ENCODE measurements around the gene OSBPL10. TPM values are rescaled to one million over a fixed set of nuclear protein-coding genes. Genes with fewer than 3 reads are reported as not detected.

The OSBPL10 gene
- total and polyA plus RNA-seq, 7 donors = 0.75 to 4.6 (median 2.3) TPM

DNA sequence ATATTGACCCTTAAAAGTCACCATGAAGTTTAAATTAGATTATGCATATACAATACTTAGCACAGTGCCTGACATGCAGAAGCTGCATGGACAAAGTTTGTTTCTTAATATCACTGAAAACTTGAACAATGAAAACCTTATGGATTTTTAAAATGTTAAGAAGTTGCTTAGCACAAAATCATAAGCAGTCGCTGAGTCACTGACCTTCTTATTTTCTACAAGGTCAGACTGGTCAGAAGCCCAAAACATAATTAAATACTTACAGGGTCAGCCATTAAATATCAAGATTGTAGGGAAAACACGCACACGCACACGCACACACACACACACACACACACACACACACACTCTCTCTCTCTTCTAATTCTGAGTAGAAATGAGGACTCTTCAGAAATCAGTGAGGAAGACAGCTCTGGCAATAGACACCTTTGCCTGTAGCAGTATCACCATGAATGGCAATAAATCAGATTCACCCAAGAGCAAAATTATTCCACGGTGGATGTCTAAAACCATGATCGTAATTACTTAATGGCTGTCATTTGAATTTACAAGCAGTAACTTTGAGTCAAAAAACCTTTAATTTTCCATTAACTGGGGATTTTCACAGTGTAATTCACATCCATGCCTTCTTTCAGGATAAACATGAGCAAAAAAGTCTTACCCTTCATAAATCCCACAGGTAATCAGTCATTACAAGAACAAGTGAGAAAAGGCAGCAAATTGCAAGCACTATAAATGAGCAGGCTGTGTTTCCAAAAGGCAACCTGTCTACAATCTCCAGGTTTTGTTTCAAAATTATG lies 147.5 kb downstream of the OSBPL10 start:
- 50 to 69% (median 58%) methylated on average over 6 of the region's 6 CpGs for WGBS, 3 donors
- intact Hi-C loops (cut with DNase I) = no loop called here
- Histone ChIP-seq H3K27ac (no peak overlapping the region), H3K9me3 (no peaks in the 10 kb centered on the region), H3K36me3 (ENCODE audit: insufficient read depth in 1 of 2, low read depth in 1 of 2) (no peaks in the 10 kb centered on the region), H3K4me3 (no peak overlapping the region), H3K27me3 (ENCODE audit: insufficient read depth in 3 of 3, low read length in 2 of 3) (no peaks in the 10 kb centered on the region), H3K4me1 (no peaks in the 10 kb centered on the region)
- ATAC-seq (no peak), DNase-seq (no peak)
- TF ChIP-seq, protein P1, sequence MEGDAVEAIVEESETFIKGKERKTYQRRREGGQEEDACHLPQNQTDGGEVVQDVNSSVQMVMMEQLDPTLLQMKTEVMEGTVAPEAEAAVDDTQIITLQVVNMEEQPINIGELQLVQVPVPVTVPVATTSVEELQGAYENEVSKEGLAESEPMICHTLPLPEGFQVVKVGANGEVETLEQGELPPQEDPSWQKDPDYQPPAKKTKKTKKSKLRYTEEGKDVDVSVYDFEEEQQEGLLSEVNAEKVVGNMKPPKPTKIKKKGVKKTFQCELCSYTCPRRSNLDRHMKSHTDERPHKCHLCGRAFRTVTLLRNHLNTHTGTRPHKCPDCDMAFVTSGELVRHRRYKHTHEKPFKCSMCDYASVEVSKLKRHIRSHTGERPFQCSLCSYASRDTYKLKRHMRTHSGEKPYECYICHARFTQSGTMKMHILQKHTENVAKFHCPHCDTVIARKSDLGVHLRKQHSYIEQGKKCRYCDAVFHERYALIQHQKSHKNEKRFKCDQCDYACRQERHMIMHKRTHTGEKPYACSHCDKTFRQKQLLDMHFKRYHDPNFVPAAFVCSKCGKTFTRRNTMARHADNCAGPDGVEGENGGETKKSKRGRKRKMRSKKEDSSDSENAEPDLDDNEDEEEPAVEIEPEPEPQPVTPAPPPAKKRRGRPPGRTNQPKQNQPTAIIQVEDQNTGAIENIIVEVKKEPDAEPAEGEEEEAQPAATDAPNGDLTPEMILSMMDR (IDR thresholded peaks at IDR 0.05) = no peak

DNA sequence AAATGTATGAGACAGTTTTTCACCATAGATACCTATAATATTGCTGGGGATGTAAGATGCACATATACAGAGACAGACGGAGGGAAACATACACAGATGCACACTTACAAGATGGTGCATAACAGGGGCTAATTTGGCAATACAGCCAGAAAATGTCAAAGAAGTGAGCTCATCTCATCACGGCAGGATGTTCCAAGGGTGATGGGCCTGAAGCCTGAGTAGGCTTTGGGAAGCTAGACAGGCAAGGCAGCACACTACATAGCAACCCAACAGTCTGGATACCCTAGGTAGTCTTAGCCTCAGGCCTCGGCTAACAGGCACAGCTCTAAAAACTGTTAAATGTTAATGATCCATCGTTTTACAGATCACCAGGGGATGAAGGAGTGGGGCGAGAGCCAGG lies 148.5 kb downstream of the OSBPL10 start:
- Histone ChIP-seq H3K4me3 (no peak overlapping the region), H3K27ac (no peak overlapping the region), H3K4me1 (no peaks in the 10 kb centered on the region), H3K27me3 (ENCODE audit: insufficient read depth in 3 of 3, low read length in 2 of 3) (no peaks in the 10 kb centered on the region), H3K36me3 (ENCODE audit: insufficient read depth in 1 of 2, low read depth in 1 of 2) (no peaks in the 10 kb centered on the region), H3K9me3 (no peaks in the 10 kb centered on the region)
- ATAC-seq = no peak
- TF ChIP-seq, protein P1 (IDR thresholded peaks at IDR 0.05) = no peak
- 75 to 81% (median 79%) methylated on average over 5 of the region's 5 CpGs for WGBS, 3 donors
- intact Hi-C loops (cut with DNase I) = no loop called here
- no peak for DNase-seq

DNA sequence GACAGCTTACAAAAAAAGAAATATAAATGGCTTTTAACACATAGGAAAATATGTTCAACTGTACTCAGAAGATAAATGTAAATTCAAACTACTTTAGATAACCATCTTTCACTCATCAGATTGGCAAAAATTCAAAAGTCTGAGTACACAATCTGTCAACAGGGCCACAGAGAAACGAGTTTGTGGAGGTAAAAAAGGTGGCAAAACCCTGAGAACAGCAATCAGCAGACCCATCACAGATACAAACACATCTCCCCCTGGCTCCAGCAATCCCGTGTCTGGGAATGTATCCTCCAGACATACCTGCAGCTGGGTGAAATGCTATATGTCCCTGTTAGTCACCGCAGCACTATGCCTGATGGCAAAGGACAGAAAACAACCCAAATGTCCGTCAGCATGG lies 149.5 kb downstream of the OSBPL10 start:
- intact Hi-C loops (cut with DNase I) = no loop called here

DNA sequence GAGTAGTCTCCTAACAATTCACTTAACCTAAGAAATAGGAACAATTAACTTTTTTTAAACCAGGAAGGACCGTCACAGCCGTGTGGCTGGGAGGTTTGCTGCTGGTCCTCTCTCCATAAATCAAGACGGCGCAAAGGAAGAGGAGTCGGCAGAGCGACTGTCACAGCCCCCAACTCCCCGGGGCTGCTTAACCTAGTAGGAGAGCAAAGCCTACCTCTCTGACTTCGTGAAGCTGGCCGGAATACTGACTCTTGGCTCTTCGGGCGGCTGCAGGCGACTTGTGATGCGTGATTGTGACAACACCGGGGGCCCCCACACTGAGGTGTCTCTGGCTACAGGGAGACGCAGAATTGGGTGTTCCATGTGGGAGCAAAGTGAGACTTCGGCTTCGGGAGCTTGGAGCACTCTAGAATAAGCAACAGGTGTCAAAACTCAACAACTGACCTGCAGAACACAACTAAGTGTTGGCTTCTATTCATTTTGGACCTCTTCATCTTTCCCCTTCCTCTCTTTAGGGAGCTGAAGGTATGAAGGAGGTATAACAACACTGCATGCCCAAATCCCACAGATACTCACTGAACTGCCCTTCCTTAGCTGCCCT lies 151.1 kb downstream of the OSBPL10 start:
- H3K36me3 ChIP-seq (ENCODE audit: insufficient read depth in 1 of 2, low read depth in 1 of 2) = no peaks in the 10 kb centered on the region
- ATAC-seq (no peak), DNase-seq (no peak)
- H3K4me1 ChIP-seq = no peaks in the 10 kb centered on the region
- no peaks in the 10 kb centered on the region for H3K27me3 ChIP-seq (ENCODE audit: insufficient read depth in 3 of 3, low read length in 2 of 3)
- intact Hi-C loops (cut with DNase I) = no loop called here
- no peak overlapping the region for H3K4me3 ChIP-seq
- no peak overlapping the region for H3K27ac ChIP-seq
- no peaks in the 10 kb centered on the region for H3K9me3 ChIP-seq
- TF ChIP-seq, protein P1 (IDR thresholded peaks at IDR 0.05) = no peak
- WGBS, 3 donors = 77 to 82% (median 78%) methylated on average over 17 of the region's 17 CpGs

More for the DNA sequence above, 149.5 kb downstream of the OSBPL10 start:
- DNase-seq (no peak), ATAC-seq (no peak)
- Histone ChIP-seq H3K27ac (no peak overlapping the region), H3K4me3 (no peak overlapping the region), H3K9me3 (no peaks in the 10 kb centered on the region), H3K27me3 (ENCODE audit: insufficient read depth in 3 of 3, low read length in 2 of 3) (no peaks in the 10 kb centered on the region), H3K36me3 (ENCODE audit: insufficient read depth in 1 of 2, low read depth in 1 of 2) (no peaks in the 10 kb centered on the region), H3K4me1 (no peaks in the 10 kb centered on the region)
- 69 to 76% (median 74%) methylated on average over 4 of the region's 4 CpGs for WGBS, 3 donors
- TF ChIP-seq, protein P1 (IDR thresholded peaks at IDR 0.05) = no peak

All from psoas muscle (tissue), 8 donors.